Activated CD4-positive, alpha-beta T cell treated with anti-CD3 and anti-CD28 coated beads, Interleukin-2, Interleukin-6, amounts not matched to agents 100 ng/mL and 50 ng/mL, durations not matched to agents 16 hours and 8 hours (primary cell): ENCODE data around the gene CCDC110.
"Not testable (repeated sequence)": the region's sequence is repeated elsewhere in the genome, so short reads cannot be mapped to it uniquely, and the experiment has no call there.

Source experiments
- DNase-seq: peaks from one replicate; pipeline ENCODE4 v3.0.0-alpha.2; 2020

The CCDC110 gene

GRCh38 chr4:185471235-185472102 is at the start of gene CCDC110:
CCDC110 (minus strand) TSS chr4:185471733; CDS start chr4:185471683, 50 bp downstream.
- peak; percentile 92 for DNase-seq

- no peak for DNase-seq
Observed at GRCh38 chr4:185520119-185520518, 48.6 kb upstream of the CCDC110 start.

- DNase-seq = no peak
Observed at GRCh38 chr4:185518494-185518893, 47.0 kb upstream of the CCDC110 start.

GRCh38 chr4:185518069-185518468 is 46.5 kb upstream of the CCDC110 start:
- DNase-seq = no peak

- no peak for DNase-seq
Observed at GRCh38 chr4:185515248-185515647, 43.7 kb upstream of the CCDC110 start.

- DNase-seq = no peak
Observed at GRCh38 chr4:185514182-185514697, 42.7 kb upstream of the CCDC110 start.

GRCh38 chr4:185513489-185514181 is 42.1 kb upstream of the CCDC110 start:
- DNase-seq = peak; percentile 39

- no peak for DNase-seq
Observed at GRCh38 chr4:185512516-185512915, 41.0 kb upstream of the CCDC110 start.

GRCh38 chr4:185511243-185511642 is 39.7 kb upstream of the CCDC110 start:
- not testable (repeated sequence) for DNase-seq

GRCh38 chr4:185510806-185511205 is 39.3 kb upstream of the CCDC110 start:
- no peak for DNase-seq

GRCh38 chr4:185508181-185508580 is 36.6 kb upstream of the CCDC110 start:
- no peak for DNase-seq

GRCh38 chr4:185506422-185506821 is 34.9 kb upstream of the CCDC110 start:
- DNase-seq = no peak

GRCh38 chr4:185504098-185505047 is 32.8 kb upstream of the CCDC110 start:
- DNase-seq = no peak

- no peak for DNase-seq
Observed at GRCh38 chr4:185502386-185502785, 30.9 kb upstream of the CCDC110 start.

- no peak for DNase-seq
Observed at GRCh38 chr4:185500576-185500975, 29.0 kb upstream of the CCDC110 start.

- DNase-seq = no peak
Observed at GRCh38 chr4:185500035-185500434, 28.5 kb upstream of the CCDC110 start.

- no peak for DNase-seq
Observed at GRCh38 chr4:185488650-185489049, 17.1 kb upstream of the CCDC110 start.

GRCh38 chr4:185481401-185481800 is 9.9 kb upstream of the CCDC110 start:
- DNase-seq = no peak

GRCh38 chr4:185480016-185480732 is 8.6 kb upstream of the CCDC110 start:
- DNase-seq = no peak

- DNase-seq = peak; percentile 48
Observed at GRCh38 chr4:185479507-185479971, 8.0 kb upstream of the CCDC110 start.

GRCh38 chr4:185473247-185473646 is 1.7 kb upstream of the CCDC110 start:
- no peak for DNase-seq

- DNase-seq = no peak
Observed at GRCh38 chr4:185472103-185472542, 590 bp upstream of the CCDC110 start.
